HUES48 (cell line): Measurements from ENCODE around the gene GFRA1.

Experiments used
- H3K27ac ChIP-seq: one replicate; pipeline ENCODE4 v1.7.0; 2013; ENCODE audit warnings: low read depth, low read length, inconsistent platforms
- H3K27me3 ChIP-seq: 2 replicates; pipeline ENCODE4 v1.6.1; 2013; ENCODE audit warnings: mild to moderate bottlenecking, low read length; ENCODE audit not compliant: control insufficient read depth, insufficient read depth
- H3K36me3 ChIP-seq: 2 replicates; pipeline ENCODE4 v1.6.1; 2013; ENCODE audit warnings: low read length; ENCODE audit not compliant: control insufficient read depth, insufficient read depth
- H3K4me1 ChIP-seq: 2 replicates; pipeline ENCODE4 v1.6.1; 2013; ENCODE audit warnings: mild to moderate bottlenecking, low read length; ENCODE audit not compliant: control insufficient read depth, insufficient read depth
- H3K4me3 ChIP-seq: 2 replicates; pipeline ENCODE4 v1.5.1; 2013; ENCODE audit warnings: mild to moderate bottlenecking, low read depth, low read length
- H3K9ac ChIP-seq: 2 replicates; pipeline ENCODE4 v1.6.1; 2013; ENCODE audit warnings: mild to moderate bottlenecking, low read depth, low read length, moderate library complexity
- H3K9me3 ChIP-seq: 2 replicates; pipeline ENCODE4 v1.6.1; 2013; ENCODE audit warnings: low read length; ENCODE audit not compliant: control insufficient read depth, insufficient read depth

GFRA1 gene

DNA sequence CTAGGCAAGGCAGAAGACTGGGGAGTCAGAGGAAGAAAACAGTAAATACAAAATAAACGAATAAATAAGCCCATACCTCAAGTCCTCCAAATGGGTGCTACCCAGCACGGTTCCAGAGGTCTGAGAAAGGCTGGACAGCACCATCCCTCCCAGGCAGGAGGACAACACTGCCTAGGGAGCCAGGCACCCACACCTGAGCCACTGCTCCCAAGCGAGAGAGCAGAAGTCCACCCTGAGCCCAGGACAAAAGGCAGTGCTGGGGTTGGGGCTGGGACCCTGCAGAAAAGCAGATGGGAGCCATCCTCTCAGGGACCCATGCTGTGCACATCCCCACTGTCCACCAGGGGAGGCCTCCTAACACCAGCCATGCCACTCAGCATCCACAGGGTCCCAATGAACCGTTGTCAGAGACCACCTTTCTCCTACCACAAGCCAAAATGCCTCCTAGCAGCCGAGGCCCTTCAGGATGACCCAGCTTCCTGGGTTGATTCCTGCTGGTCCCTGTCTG lies 16.2 kb downstream of the GFRA1 start:
- no peaks in the 10 kb centered on the region for H3K27me3 ChIP-seq
- no peak overlapping the region for H3K4me3 ChIP-seq
- H3K36me3 ChIP-seq: no peaks in the 10 kb centered on the region
- H3K9me3 ChIP-seq: no peaks in the 10 kb centered on the region
- no peak overlapping the region for H3K9ac ChIP-seq
- no peak overlapping the region for H3K27ac ChIP-seq
- H3K4me1 ChIP-seq: peaks cover 21% of the 10 kb centered on the region

DNA sequence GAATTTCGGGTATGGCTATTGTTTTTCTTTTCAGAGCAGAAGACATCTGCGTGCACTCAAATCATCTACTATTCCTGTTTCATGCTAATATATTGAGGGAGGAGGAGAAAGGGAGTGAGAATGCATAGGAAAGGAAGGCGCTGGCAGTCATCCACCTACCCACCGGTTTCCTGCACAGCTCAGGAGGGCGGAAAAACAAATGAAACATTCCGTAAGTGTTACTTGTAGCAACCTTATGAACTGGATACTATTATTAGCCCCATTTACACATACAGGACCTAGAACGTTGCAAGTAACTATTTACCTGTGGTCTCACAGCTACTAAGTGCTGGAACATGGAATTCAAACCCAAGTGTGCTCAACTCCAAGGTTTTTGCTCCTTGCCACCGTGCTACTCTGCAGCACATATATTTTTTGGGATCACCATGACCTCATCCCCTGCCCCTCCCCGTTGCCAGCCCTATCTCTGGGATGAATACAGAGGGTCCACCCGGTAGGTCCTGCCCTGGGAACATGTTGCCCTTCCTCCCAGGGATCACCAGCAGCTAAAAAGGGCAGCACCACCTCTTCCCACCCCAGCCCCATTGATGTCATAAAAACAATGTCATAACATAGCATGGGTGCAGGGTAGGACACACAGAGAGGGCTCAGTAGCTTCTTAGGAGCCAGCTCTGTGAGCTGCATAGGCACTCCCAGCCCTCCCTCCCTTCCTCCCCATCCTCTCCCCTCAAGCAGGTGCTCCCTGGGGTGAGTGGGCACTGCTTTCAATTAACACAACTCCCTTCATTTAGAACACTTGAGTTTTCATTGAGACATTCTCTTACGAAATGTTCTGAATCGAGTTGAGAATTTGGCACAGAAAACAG lies 16.9 kb downstream of the GFRA1 start:
- no peak overlapping the region for H3K4me3 ChIP-seq
- no peak overlapping the region for H3K27ac ChIP-seq
- H3K9ac ChIP-seq: no peak overlapping the region
- H3K36me3 ChIP-seq: no peaks in the 10 kb centered on the region
- H3K27me3 ChIP-seq: no peaks in the 10 kb centered on the region
- peaks cover 21% of the 10 kb centered on the region for H3K4me1 ChIP-seq
- H3K9me3 ChIP-seq: no peaks in the 10 kb centered on the region

DNA sequence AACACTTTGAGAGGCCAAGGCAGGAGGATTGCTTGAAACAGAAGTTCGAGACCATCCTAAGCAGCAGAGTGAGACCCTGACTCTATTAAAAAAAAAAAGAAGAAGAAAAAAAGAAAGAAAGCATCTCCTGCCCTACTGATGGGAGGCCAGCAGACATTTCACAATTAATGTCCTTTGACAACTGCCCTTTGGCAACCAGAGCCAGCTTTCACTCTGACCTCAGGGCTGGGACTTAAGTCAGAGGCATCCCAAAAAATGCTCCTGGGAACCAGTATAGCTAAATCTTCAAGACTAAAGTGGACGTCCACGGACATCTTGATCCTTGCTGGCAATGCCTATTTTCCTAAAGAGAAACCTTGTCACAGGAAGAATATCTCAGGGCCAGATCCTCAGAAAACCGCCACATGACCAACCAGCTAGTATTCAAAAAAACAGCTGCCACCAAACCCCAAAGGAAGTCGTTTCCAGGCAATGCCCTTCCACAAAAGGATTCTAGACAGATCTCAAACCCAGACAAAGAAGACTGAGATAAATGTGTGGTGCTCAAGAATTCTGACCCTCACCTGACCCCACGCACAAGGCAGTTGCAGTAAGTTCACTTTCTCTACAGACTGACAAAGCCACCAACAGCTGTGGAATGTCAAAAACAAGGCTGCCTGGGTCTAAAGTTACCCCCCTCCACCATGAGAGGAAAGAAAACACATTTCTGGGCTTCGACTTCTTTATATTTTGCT lies 18.4 kb downstream of the GFRA1 start:
- H3K27ac ChIP-seq: no peak overlapping the region
- H3K27me3 ChIP-seq: no peaks in the 10 kb centered on the region
- no peaks in the 10 kb centered on the region for H3K9me3 ChIP-seq
- no peaks in the 10 kb centered on the region for H3K36me3 ChIP-seq
- no peak overlapping the region for H3K4me3 ChIP-seq
- H3K4me1 ChIP-seq: peaks cover 21% of the 10 kb centered on the region
- no peak overlapping the region for H3K9ac ChIP-seq

DNA sequence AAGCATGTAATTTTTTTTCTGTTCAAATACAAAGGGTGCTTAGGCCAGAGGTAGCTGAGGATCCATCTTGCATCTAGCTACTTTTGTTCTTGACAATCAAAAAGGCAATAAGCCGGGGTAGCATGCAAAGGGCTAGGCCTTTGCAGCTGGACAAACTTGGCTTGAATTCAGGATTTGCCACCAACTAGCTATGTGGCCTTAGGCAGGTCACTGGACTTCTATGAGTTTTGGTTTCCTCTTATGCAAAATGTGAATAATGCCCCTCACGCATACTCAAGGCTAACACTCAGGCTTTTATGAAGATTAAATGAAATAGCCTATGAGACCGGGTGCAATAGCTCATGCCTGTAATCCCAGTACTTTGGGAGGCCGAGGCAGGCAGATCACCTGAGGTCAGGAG lies 19.3 kb downstream of the GFRA1 start:
- peaks cover 21% of the 10 kb centered on the region for H3K4me1 ChIP-seq
- no peak overlapping the region for H3K4me3 ChIP-seq
- no peaks in the 10 kb centered on the region for H3K9me3 ChIP-seq

DNA sequence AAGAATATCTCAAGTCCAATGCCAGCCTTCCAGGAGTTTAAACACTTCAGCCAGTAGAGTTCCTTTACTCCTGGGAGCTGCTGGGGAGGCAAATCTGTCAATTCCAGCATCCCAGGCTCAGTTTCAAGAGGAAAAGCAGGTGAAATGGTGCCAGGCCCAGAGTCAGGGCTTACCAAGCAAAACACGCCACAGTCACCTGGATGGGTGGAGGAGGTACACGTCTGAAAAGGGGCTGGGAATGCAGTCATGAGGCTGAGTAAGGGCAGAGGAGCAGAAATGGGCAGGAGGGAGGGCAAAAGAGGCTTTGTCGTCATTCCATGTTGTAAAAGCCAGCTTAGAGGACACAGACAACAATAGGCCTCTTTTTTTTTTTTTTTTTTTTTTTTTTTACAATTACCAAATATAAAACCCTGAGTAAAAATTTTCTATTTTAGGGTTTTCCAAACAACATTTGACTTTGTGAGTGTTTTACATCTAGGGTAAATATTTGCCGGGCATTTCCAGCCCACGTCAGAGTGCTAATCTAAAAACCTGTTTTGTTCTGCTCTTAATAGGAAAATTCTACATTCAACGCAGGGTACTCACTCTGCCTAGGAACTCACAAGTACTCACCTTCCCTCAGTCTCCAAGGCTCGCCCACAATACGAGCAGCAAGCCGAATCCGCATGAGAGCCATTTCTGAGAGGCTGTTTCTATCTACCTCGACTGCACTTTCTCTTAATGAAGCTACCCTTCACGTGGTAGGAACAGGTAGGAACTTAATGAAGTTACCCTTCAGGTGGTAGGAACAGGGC lies 21.2 kb downstream of the GFRA1 start:
- Histone ChIP-seq H3K4me3 (no peak overlapping the region), H3K4me1 (peaks cover 21% of the 10 kb centered on the region), H3K27ac (no peak overlapping the region), H3K9me3 (no peaks in the 10 kb centered on the region), H3K9ac (no peak overlapping the region), H3K27me3 (no peaks in the 10 kb centered on the region), H3K36me3 (no peaks in the 10 kb centered on the region)

More for the DNA sequence above, 19.3 kb downstream of the GFRA1 start:
- Histone ChIP-seq H3K27ac (no peak overlapping the region), H3K9ac (no peak overlapping the region), H3K27me3 (no peaks in the 10 kb centered on the region), H3K36me3 (no peaks in the 10 kb centered on the region)

DNA sequence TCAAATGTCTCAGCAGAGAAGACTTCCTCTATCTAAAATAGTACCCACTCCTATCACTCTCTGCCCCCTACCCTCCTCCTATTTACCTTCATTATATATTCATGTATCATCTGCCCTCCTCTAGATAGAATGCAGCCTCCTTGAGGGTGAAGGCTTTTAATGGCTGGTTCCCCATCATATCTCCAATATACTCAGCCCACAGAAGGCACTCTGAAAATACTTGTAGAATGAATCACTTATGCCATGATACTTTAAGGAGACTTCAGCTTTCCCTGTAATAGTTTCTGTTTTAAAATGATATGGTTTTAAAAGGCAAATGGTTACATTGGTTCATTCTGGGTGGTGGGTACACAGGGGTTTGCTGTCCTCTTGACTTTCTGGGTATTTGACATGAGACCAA lies 25.3 kb downstream of the GFRA1 start:
- no peak overlapping the region for H3K4me3 ChIP-seq
- no peaks in the 10 kb centered on the region for H3K36me3 ChIP-seq
- no peaks in the 10 kb centered on the region for H3K27me3 ChIP-seq
- H3K27ac ChIP-seq: no peak overlapping the region
- H3K4me1 ChIP-seq: no peaks in the 10 kb centered on the region
- H3K9ac ChIP-seq: no peak overlapping the region
- H3K9me3 ChIP-seq: no peaks in the 10 kb centered on the region

DNA sequence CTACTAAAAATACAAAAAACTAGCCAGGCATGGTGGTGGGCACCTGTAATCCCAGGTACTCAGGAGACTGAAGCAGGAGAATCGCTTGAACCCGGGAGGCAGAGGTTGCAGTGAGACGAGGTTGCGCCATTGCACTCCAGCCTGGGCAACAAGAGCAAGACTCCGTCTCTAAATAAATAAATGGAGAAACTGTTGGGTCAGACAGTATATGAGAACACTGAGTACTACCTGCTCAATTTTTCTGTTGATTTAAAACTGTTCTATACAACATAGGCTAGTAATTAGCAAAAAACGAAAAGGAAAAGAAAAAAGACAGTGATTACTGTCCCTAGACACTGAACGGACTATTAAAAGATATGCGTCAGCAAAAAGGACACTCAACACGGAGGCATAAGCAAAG lies 26.7 kb downstream of the GFRA1 start:
- Histone ChIP-seq H3K36me3 (no peaks in the 10 kb centered on the region), H3K27ac (no peak overlapping the region), H3K9ac (no peak overlapping the region), H3K9me3 (no peaks in the 10 kb centered on the region), H3K4me3 (no peak overlapping the region), H3K4me1 (no peaks in the 10 kb centered on the region), H3K27me3 (no peaks in the 10 kb centered on the region)

DNA sequence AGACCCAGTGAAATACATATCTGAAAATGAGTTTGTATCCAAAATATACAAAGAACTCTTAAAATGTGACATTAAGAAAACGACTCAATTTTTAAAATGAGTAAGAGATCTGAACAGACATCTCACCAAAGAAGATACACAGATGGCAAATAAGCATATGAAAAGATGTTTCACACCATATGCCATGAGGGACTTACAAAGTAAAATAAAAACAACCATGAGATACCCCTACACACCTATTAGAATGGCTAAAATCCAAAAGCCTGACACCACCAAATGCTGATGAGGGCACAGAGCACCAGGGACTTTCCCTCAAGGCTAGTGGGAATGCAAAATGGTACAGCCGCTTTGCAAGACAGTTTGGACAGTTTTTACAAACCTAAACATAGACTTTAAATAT lies 27.9 kb downstream of the GFRA1 start:
- no peak overlapping the region for H3K27ac ChIP-seq
- H3K9me3 ChIP-seq: no peaks in the 10 kb centered on the region
- no peak overlapping the region for H3K9ac ChIP-seq
- H3K4me1 ChIP-seq: no peaks in the 10 kb centered on the region
- no peaks in the 10 kb centered on the region for H3K27me3 ChIP-seq
- no peaks in the 10 kb centered on the region for H3K36me3 ChIP-seq
- H3K4me3 ChIP-seq: no peak overlapping the region

DNA sequence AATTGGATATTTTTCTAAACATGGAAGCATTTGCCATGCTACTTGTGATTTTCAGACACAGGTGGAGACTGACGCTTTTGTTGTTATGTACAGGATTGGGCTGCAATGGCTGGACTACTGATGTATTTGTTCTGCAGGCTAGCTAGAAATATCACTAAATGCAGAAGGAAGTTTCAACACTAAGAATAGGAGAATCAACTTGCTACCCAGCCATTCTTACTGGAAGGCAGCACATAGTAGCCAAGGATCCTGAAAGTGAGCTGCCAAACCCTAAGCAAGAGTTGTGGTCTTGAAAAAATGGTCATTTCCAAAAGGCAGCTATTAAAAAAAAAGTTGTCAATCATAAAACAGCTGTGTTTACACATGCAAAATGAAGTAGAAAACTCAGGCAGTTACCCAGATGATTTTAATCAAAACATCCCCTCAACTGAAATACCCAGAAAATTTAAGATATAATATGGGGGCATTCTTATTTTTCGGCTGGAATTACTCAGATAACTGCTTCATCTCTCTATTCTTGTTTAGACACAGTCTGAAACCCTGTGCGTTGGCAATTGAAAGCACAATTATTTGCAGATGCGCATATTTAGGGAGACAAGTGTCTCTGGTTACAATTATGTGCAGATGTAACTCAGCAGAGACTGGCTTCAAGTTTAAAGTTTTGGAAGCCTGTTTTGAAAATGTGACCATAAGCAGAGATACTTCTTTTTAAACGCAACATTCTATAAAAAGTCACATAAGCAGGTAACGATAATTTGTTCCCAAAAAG lies 31.2 kb downstream of the GFRA1 start:
- no peak overlapping the region for H3K9ac ChIP-seq
- no peak overlapping the region for H3K27ac ChIP-seq
- H3K4me1 ChIP-seq: 0 out of 2 replicates have a peak, but pooled peaks cover 3% of the 10 kb centered on the region
- no peaks in the 10 kb centered on the region for H3K27me3 ChIP-seq
- no peaks in the 10 kb centered on the region for H3K9me3 ChIP-seq
- H3K36me3 ChIP-seq: no peaks in the 10 kb centered on the region
- H3K4me3 ChIP-seq: no peak overlapping the region

DNA sequence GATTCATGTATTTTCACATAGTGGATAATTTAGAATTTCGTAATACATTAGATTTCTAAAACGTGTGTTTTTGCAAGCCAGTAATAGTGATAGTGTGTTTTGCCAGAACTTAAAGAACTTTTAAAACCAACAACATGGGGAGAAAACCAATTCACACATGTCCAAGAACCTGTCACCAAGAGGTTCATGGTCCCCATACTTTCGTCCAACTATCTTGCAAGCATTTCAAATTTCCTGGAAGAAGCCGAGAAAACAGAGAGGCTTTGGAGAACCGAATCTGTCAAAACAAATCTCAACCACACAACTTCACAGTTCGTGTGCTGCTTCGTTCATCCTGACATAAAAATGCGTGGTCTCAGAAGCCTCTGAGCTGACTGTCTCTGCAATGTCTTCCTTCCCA lies 31.9 kb downstream of the GFRA1 start:
- Histone ChIP-seq H3K27ac (no peak overlapping the region), H3K36me3 (no peaks in the 10 kb centered on the region), H3K27me3 (no peaks in the 10 kb centered on the region), H3K9ac (no peak overlapping the region), H3K9me3 (no peaks in the 10 kb centered on the region), H3K4me1 (0 out of 2 replicates have a peak, but pooled peaks cover 3% of the 10 kb centered on the region), H3K4me3 (no peak overlapping the region)
